ENCODE results near the gene RFTN1.
"Not testable (repeated sequence)": the region's sequence is repeated elsewhere in the genome, so short reads cannot be mapped to it uniquely, and the experiment has no call there.

RFTN1 gene

DNA sequence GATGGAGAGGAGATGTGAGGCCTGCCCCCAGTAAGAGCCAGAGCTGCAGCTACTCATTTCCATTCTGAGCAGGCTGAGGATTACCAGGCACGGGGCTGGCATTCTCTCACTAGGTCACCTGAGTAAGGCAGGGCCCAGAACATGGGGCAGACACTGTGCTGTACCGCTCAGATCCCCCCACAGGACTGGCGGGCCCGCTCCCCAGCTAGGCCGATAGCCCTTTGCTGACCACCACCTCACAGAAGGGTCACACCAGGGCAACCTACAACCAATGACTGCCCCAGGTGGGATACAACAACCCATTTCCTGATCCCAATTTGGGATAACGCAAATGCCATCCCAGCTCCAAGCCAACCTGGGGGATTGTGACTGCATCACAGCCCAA lies 195.9 kb downstream of the RFTN1 start:
- DNase-seq, result no peak

DNA sequence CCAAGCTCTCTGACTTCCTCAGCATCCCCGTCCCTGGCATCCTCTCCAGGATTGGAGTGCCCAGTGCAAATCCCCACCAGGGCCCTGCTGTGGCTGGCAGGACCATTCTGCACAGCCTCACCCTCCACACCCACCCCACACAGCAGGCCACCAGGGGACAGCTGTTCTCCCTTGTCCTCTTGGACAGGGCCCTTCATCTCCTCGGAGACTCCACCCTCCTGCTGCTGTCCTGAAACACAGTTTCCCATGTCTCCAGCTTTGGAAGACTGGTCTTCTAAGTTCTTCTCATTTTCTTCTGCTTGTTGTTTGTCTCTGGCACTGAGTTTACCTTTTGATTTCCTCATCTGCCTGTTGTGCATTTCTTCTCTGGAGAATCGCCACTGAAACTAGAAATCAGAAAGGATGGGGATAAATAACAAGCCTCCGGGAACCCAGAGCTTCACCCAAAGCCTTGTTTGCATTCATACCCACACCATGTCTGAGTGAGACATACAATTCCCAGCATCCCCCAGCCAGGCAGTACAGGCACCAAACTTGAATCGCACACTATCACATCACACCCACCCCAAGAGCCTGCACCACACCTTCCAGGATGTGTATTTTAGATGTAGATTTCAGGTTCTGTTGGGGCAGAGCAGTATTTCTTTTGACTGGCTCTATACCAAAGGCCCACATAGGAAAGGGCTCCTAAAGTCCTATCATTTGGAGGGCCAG lies 196.5 kb downstream of the RFTN1 start:
- DNase-seq, result no peak

DNA sequence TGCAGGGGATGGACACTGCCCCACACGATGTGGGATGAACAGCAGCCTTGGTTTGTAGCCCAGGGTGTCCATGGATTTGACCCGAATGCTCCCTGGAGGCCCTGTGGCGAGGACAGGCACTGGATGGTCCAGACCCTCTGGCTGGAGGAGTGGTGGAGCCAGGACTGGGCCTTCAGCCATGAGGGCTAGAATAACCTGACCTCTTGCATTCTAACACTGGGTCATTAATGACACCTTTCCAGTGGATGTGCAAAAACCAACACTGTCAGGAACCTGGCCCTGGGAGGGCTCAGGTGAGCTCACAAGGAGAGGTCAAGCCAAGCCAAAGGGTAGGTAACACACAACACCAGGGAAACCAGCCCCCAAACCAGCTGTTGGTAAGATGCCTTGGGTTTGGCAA lies 197.1 kb downstream of the RFTN1 start:
- DNase-seq, result no peak

- no peak for DNase-seq
Measured at GRCh38 chr3:16315623-16316022, 197.9 kb downstream of the RFTN1 start.

DNA sequence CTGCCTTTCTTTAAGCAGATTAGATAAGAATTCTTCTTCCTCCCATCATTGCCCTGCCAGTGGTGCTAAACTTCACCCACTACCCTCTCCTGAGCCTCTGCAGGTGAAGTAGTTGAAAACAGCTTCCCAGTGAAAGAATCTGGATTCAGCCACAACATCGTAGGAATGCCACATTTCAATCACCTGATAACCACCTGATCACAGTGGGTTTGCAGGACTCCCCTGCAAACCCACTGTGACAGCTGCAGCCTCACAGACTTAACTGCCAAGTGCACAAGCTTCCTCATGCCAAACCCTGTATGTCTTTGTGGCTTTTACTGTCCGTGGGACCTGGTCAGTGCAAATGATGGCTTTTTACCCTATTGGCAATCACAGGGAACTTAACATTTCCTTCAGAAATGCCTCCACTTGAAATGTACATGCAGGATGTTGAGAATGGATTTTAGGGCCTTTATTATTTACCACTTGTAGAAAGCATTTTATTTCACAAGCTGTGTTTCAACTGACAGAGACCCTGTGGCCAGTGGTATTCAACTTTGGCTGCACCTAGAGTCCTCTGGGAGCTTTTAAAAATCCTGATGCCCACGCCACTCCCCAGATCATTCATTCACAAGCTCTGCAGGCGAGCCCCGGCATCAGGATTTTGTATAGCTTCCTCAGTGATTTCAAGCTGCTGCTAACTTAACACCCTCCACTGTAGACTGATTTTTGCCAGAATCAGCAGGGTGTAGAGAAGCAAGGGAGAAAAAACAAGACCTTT lies 199.4 kb downstream of the RFTN1 start:
- no peak for DNase-seq

DNA sequence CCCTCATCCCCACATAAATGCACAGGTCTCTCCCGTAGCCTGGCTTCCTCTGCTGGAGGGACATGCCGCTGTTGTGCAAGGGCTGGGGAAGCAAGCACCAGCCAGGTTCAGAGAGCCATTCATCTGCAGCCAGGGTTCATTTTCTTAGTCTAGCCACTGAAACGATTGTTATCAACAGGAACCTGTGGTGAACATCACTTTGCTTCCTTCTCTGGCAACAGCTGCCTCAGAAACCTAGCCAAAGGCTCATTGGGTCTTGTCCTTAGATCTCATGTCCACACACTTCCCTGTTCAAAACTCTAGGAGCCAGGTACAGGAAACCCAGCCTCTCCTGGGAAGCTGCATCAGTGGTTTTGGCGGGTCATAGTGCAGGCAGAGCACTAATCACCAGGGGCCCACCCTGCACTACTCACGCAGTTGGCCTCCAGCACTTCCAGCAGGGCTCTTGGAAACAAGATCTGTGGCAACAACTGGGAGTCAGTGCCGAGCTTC lies 201.5 kb downstream of the RFTN1 start:
- DNase-seq, result peak; percentile 71

GRCh38 chr3:16310486-16310885 lies 203.0 kb downstream of the RFTN1 start:
- not testable (repeated sequence) for DNase-seq

DNA sequence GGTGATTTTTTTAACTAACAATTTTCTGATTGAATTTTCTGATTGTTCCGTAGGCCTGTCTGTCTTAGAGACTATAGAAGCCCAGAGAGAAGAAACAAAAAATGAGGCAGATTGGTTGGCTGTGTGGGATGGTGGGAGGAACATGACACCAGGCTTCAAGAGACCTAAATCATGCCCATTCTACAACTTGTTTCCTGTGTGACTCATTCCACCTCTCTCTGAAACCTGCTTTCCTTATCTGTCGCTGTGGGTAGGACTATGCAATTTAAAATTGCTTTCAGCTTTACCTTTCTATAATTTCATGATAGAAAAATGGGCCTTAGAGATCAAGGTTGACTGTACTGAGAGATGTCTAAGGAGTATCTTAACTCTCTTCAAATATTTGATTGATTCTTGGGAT lies 203.9 kb downstream of the RFTN1 start:
- DNase-seq, result peak; percentile 81

- DNase-seq, result no peak
Measured at GRCh38 chr3:16308727-16309126, 204.8 kb downstream of the RFTN1 start.

- no peak for DNase-seq
Measured at GRCh38 chr3:16307832-16308531, 205.5 kb downstream of the RFTN1 start.

DNA sequence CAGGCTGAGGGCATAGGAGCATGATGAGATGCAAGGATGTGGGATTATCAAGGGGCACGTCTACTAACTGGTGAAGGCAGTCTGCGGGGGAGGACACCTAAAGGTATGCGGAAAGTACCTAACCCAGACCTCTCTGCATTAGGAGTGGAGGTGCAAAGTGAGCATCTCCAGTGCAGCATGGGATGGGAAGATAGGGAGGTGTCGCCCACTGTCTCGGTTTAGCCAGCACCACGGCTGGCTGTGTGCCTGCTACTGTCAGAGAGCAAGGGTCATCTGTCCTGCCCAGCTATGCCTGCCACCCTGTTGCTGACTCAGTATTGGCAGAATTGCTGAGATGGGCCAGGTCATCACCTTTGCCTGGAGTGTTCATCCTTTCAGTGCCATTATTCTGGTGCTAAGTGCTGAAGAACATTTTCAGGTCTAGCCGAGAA lies 208.4 kb downstream of the RFTN1 start:
- peak; percentile 63 for DNase-seq

DNA sequence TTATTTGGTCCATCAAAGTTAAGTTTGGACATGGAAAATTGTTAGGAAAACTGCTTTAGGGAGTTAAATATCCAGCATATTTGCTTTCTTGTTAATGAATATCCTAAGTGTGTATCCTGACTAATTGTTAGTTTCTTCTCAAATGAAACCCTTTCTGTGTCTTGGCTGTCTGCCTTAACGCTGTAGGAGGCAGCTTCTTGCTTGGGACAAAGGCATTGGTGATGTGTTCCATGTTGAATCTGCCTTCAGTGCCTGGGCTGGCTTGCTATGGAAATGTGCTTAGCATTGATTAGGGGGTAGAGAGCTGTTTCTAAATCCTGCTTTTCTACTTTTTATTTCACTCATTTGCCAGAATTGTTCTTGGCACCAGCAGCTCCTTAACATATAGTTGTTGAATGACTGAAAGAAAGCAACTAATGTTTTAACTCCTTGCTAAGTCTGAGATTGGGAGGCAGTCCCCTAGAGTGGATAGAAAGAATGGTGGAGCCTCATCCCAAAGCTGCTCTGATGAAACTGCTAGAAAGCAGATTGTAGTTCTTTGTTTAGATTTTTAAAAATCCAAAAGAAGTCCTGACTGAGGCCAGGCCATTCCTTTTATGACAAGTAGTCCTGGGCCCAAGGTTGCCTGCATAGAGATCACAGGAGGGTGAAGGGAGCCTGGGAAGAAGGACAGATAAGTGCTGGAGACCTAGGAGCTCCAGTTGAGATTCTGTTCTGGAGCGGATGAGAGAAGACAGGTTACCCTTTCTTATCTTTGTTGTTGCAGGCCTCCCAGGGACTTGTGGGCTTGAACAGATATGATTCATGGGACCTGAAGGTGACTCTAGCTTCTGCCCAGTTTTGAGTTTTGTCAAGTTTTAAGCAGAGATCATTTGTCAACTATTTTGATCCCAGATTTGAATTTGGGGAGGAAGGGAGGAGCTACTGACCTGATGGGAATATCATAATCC lies 209.2 kb downstream of the RFTN1 start:
- DNase-seq, result no peak

DNA sequence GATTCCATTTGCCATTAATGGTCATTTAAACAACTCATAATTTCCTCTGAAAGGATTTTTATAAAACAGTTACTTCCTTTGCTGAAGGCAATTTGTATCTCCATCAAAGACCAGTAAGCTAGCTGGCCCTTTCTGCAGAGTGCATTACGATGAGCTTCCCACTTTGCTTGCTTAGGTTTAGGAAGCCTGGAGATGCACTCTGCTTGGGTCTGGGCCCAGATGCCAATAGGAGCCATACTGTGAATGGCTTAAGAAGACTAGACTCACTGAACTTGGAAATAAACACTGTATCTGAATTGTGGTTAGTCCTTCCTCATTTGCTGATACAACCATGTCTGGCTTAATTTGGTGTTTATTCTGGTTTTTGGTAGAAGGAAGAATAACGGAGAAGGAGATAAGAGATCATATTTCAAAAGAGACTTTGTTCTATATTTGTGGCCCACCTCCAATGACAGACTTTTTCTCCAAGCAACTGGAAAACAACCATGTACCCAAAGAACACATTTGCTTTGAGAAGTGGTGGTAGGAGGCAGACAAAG lies 210.4 kb downstream of the RFTN1 start:
- DNase-seq, result no peak

DNA sequence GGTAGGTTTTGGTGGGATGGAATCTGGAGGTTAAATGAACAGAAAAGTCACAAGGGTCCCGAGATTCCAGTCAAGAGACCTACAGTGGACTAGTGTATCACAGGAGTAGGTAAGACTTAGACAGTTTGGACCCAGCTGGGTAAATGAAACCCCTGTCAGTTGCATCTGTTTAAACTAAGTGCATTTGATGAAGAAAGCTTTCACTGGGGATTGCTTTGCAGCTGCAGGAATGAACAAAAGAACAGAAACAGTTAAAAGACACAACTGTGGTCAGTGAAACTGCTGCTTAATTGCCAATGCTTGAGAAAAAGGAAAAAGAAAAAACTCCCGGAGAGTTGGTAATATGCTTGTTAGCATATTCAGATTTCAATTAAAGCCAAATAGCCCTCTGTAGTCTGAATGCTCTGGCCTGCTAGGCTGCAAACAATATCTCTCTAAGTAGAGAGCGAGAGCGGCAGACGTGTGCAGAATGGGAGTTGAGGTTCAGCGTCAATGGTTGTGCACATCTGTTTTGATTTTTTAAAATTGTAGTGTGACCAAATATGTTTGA lies 211.3 kb downstream of the RFTN1 start:
- DNase-seq, result no peak

DNA sequence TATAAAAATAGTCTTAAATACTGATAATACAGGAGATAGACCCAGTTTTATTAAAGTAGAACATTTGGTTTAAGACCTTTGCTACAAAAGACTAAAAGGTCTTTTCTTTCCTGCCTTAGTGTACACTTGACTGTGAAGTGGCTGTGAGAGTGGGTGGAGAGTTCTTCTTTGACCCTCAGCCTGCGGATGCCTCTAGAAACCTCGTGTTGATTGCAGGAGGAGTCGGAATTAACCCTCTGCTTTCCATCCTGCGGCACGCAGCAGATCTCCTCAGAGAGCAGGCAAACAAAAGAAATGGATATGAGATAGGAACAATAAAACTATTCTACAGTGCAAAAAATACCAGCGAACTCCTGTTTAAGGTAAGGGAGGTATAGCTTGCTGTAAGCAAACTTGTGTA lies 212.0 kb downstream of the RFTN1 start:
- DNase-seq, result peak; percentile 39

GRCh38 chr3:16300881-16301359 lies 212.6 kb downstream of the RFTN1 start:
- peak; percentile 75 for DNase-seq

DNA sequence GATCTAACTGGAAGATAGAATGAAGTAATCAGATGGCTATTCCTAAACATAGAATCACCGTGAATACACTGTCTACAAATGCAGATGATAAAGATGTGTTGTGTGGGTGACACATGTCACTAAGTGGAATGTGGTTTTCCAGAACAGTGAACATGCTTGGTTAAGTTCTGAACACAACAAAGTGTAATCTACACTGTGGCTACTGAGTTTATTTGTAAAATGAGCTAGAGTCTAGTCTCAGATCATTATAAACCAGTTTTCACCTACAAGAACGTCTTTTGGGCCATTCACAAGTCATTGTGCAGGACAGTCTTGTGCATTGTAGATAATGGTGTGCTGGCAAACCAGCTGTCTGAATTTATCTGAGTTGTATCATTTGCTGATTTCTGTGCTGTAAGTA lies 213.2 kb downstream of the RFTN1 start:
- peak; percentile 45 for DNase-seq

GRCh38 chr3:16299746-16300145 lies 213.8 kb downstream of the RFTN1 start:
- DNase-seq, result no peak

DNA sequence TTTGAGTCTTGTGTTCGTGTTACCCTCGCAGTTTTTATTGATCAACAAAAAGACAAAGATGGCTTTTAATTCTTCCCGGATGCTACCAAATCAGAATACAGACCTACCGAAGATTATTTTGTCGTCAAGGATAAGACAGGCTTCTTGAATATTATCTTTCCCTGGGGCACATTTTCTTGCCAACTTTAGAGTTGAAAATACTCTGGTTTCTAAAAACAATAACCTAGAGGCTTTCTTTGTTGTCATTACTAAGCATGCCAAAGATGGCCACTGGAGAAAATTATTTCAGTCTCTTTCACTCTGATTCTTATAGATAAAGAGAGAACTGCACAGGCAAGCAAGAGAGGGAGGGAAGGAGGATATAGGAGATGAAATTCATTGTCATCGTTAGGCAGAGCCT lies 214.6 kb downstream of the RFTN1 start:
- no peak for DNase-seq

DNA sequence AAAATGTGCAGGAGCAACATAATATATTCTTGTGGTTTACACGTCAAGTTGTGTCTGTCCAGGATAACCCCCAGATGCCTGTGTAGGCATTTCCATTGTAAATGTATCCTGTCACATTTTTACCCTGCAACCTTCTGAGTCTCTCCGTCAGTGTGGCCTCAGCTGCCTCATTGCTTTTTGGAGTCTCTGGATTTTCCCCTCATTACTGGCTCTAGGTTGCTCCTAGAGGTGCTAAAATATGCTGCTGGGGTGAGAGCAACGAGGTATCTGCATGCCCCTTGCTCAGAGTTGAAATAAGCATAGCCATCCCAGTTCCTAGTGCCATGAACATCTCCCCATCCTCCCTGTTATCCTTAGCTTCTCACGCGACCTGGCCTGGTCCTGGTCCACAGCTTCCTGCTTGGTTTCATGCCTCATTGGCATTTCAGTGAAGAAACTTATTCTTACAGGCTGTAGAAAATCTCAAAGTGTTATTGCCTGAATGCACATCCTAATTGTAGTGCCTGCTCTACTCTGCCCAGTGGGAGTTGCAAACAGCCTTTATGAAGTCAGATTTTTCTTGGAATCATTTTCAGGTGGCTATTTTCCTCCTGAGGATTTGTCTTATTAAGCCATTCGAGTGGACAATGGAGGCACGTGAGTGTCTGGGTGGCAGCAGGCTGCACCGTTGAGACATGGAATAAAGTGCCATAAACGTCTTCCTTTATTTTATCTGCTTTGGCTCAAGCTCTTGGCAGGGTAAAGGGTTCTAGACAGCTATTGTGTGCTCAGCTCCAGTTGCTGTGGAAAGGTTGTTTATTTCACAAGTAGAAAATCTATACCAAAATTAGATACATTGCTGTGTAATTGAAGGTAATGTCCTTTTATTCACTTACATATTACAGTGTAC lies 215.3 kb downstream of the RFTN1 start:
- no peak for DNase-seq
